ENCODE data around the gene SHISA6.

GRCh38 chr17:11550431-11550830, 309.4 kb downstream of the SHISA6 start:
- TF ChIP-seq CTCF (conservative IDR thresholded peaks at IDR 0.05 in 1 of 2, IDR thresholded peaks at IDR 0.05 in 1 of 2; ENCODE audit: extremely low read depth in 1 of 2, insufficient read depth in 1 of 2, low read depth in 1 of 2, low read length in 2 of 2): no peak
- TF ChIP-seq EZH2 (IDR thresholded peaks at IDR 0.05; ENCODE audit: borderline replicate concordance, low read length): no peak

All from mammary epithelial cell (primary cell).